ENCODE data around the gene SUCLG2.

The SUCLG2 gene

GRCh38 chr3:67495751-67496150 lies 158.7 kb downstream of the SUCLG2 start (continued):
- TF ChIP-seq ZNF302 (tag by site-specific recombination; IDR thresholded peaks at IDR 0.05; ENCODE audit: low read depth) (no peak), ZNF274 (IDR thresholded peaks at IDR 0.05; ENCODE audit: low read length) (no peak), ZNF274 (tag by site-specific recombination; IDR thresholded peaks at IDR 0.05; ENCODE audit: borderline replicate concordance) (no peak), ZNF747 (tag by site-specific recombination; IDR thresholded peaks at IDR 0.05) (no peak), ZNF157 (tag by site-specific recombination; IDR thresholded peaks at IDR 0.05) (no peak), ZNF658 (tag by site-specific recombination; IDR thresholded peaks at IDR 0.05) (no peak), ZNF140 (tag by site-specific recombination; IDR thresholded peaks at IDR 0.05) (no peak), ZNF112 (tag by site-specific recombination; IDR thresholded peaks at IDR 0.05) (no peak), BCL11A (tag by site-specific recombination; IDR thresholded peaks at IDR 0.05; ENCODE audit: low read depth) (no peak), MEIS1 (CRISPR knock-in tag; IDR thresholded peaks at IDR 0.05; ENCODE audit: borderline replicate concordance) (no peak), TCF7L2 (IDR thresholded peaks at IDR 0.05; ENCODE audit: borderline replicate concordance, low read depth, low read length) (no peak), BCL11B (tag by site-specific recombination; IDR thresholded peaks at IDR 0.05; ENCODE audit: low read depth) (no peak)
- TF ChIP-seq, protein P1, sequence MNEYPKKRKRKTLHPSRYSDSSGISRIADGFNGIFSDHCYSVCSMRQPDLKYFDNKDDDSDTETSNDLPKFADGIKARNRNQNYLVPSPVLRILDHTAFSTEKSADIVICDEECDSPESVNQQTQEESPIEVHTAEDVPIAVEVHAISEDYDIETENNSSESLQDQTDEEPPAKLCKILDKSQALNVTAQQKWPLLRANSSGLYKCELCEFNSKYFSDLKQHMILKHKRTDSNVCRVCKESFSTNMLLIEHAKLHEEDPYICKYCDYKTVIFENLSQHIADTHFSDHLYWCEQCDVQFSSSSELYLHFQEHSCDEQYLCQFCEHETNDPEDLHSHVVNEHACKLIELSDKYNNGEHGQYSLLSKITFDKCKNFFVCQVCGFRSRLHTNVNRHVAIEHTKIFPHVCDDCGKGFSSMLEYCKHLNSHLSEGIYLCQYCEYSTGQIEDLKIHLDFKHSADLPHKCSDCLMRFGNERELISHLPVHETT (tag by site-specific recombination; IDR thresholded peaks at IDR 0.05), result no peak
- TF ChIP-seq, protein P2, sequence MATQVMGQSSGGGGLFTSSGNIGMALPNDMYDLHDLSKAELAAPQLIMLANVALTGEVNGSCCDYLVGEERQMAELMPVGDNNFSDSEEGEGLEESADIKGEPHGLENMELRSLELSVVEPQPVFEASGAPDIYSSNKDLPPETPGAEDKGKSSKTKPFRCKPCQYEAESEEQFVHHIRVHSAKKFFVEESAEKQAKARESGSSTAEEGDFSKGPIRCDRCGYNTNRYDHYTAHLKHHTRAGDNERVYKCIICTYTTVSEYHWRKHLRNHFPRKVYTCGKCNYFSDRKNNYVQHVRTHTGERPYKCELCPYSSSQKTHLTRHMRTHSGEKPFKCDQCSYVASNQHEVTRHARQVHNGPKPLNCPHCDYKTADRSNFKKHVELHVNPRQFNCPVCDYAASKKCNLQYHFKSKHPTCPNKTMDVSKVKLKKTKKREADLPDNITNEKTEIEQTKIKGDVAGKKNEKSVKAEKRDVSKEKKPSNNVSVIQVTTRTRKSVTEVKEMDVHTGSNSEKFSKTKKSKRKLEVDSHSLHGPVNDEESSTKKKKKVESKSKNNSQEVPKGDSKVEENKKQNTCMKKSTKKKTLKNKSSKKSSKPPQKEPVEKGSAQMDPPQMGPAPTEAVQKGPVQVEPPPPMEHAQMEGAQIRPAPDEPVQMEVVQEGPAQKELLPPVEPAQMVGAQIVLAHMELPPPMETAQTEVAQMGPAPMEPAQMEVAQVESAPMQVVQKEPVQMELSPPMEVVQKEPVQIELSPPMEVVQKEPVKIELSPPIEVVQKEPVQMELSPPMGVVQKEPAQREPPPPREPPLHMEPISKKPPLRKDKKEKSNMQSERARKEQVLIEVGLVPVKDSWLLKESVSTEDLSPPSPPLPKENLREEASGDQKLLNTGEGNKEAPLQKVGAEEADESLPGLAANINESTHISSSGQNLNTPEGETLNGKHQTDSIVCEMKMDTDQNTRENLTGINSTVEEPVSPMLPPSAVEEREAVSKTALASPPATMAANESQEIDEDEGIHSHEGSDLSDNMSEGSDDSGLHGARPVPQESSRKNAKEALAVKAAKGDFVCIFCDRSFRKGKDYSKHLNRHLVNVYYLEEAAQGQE (tag by site-specific recombination; IDR thresholded peaks at IDR 0.05), result no peak
- TF ChIP-seq, protein P3, sequence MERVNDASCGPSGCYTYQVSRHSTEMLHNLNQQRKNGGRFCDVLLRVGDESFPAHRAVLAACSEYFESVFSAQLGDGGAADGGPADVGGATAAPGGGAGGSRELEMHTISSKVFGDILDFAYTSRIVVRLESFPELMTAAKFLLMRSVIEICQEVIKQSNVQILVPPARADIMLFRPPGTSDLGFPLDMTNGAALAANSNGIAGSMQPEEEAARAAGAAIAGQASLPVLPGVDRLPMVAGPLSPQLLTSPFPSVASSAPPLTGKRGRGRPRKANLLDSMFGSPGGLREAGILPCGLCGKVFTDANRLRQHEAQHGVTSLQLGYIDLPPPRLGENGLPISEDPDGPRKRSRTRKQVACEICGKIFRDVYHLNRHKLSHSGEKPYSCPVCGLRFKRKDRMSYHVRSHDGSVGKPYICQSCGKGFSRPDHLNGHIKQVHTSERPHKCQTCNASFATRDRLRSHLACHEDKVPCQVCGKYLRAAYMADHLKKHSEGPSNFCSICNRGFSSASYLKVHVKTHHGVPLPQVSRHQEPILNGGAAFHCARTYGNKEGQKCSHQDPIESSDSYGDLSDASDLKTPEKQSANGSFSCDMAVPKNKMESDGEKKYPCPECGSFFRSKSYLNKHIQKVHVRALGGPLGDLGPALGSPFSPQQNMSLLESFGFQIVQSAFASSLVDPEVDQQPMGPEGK (tag by site-specific recombination; IDR thresholded peaks at IDR 0.05), result no peak

DNA sequence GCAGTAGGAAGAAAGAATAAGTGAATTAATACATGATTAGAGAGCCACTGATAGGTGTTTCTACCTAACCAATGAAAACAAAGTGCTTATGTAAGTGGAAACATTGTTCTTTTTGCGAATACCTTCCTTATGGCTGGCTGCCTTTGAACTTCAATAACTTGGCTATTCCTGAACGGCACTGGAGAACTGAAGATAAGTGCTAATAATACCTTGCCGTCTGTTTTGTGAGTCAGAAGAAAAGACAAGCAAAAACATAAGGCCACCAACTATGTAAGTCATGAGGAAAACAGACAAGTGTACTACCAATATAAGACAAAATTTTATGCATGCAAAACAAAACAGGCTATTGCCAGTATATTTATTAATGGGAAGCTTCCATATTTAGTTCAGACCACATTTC lies 160.6 kb downstream of the SUCLG2 start:
- POLR2A ChIA-PET, result no interaction called here
- no peak overlapping the region for H3K27ac ChIP-seq (ENCODE audit: extremely low read depth, low read depth, low read length)
- no peaks in the 10 kb centered on the region for H3K9me3 ChIP-seq (ENCODE audit: control insufficient read depth, insufficient read depth, low read depth, low read length)
- no peaks in the 10 kb centered on the region for H3K36me3 ChIP-seq (ENCODE audit: control insufficient read depth in 2 of 2, insufficient read depth in 1 of 2, low read length in 2 of 2)
- no peak overlapping the region for H3K4me3 ChIP-seq (ENCODE audit: low read depth, low read length)
- H3K4me1 ChIP-seq (ENCODE audit: control insufficient read depth, insufficient read depth, low read length), result no peaks in the 10 kb centered on the region
- CTCF ChIA-PET, result no interaction called here
- TF ChIP-seq ZNF223 (tag by site-specific recombination; IDR thresholded peaks at IDR 0.05) (no peak), ZXDB (tag by site-specific recombination; IDR thresholded peaks at IDR 0.05) (no peak), ZNF274 (IDR thresholded peaks at IDR 0.05; ENCODE audit: low read length) (no peak), ZNF274 (tag by site-specific recombination; IDR thresholded peaks at IDR 0.05; ENCODE audit: borderline replicate concordance) (no peak), ZNF155 (tag by site-specific recombination; IDR thresholded peaks at IDR 0.05) (no peak), ZNF664 (tag by site-specific recombination; IDR thresholded peaks at IDR 0.05) (no peak), ZSCAN23 (tag by site-specific recombination; IDR thresholded peaks at IDR 0.05) (no peak), ZSCAN16 (tag by site-specific recombination; IDR thresholded peaks at IDR 0.05) (no peak), GLIS2 (tag by site-specific recombination; IDR thresholded peaks at IDR 0.05) (no peak), ZSCAN30 (tag by site-specific recombination; IDR thresholded peaks at IDR 0.05) (no peak), HOXD13 (CRISPR knock-in tag; IDR thresholded peaks at IDR 0.05; ENCODE audit: borderline replicate concordance) (no peak), SCRT1 (tag by site-specific recombination; IDR thresholded peaks at IDR 0.05; ENCODE audit: borderline replicate concordance) (no peak), GLIS1 (tag by site-specific recombination; IDR thresholded peaks at IDR 0.05) (no peak), MYNN (tag by site-specific recombination; IDR thresholded peaks at IDR 0.05; ENCODE audit: borderline replicate concordance) (no peak), ZBTB1 (tag by site-specific recombination; IDR thresholded peaks at IDR 0.05) (no peak), ZNF23 (tag by site-specific recombination; IDR thresholded peaks at IDR 0.05; ENCODE audit: borderline replicate concordance) (no peak), ZNF654 (tag by site-specific recombination; IDR thresholded peaks at IDR 0.05; ENCODE audit: low read depth) (no peak)
- TF ChIP-seq, protein P4, sequence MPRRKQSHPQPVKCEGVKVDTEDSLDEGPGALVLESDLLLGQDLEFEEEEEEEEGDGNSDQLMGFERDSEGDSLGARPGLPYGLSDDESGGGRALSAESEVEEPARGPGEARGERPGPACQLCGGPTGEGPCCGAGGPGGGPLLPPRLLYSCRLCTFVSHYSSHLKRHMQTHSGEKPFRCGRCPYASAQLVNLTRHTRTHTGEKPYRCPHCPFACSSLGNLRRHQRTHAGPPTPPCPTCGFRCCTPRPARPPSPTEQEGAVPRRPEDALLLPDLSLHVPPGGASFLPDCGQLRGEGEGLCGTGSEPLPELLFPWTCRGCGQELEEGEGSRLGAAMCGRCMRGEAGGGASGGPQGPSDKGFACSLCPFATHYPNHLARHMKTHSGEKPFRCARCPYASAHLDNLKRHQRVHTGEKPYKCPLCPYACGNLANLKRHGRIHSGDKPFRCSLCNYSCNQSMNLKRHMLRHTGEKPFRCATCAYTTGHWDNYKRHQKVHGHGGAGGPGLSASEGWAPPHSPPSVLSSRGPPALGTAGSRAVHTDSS (tag by site-specific recombination; IDR thresholded peaks at IDR 0.05), result no peak
- TF ChIP-seq, protein P5, sequence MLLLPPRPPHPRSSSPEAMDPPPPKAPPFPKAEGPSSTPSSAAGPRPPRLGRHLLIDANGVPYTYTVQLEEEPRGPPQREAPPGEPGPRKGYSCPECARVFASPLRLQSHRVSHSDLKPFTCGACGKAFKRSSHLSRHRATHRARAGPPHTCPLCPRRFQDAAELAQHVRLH (tag by site-specific recombination; IDR thresholded peaks at IDR 0.05), result no peak
